Muscle layer of duodenum (tissue), 2 donors: ENCODE measurements around the gene RAI14.
"Not testable (repeated sequence)": the region's sequence is repeated elsewhere in the genome, so short reads cannot be mapped to it uniquely, and the experiment has no call there.

Source experiments
- H3K27ac ChIP-seq: one replicate; pipeline ENCODE4 v1.7.0; 2013; ENCODE audit warnings: mild to moderate bottlenecking, low read length
- H3K27me3 ChIP-seq: one replicate; pipeline ENCODE4 v1.7.0; 2013; ENCODE audit warnings: low read depth, mild to moderate bottlenecking, control low read depth, low read length
- H3K36me3 ChIP-seq, 2 donors: one replicate each; pipeline ENCODE4 v1.7.0; 2013; ENCODE audit warnings: low read length in 2 of 2, control low read depth in 1 of 2, mild to moderate bottlenecking in 1 of 2; ENCODE audit not compliant: insufficient read depth in 2 of 2, control insufficient read depth in 1 of 2
- H3K4me1 ChIP-seq, 2 donors: one replicate each; pipeline ENCODE4 v1.7.0; 2013; ENCODE audit warnings: low read length in 2 of 2, mild to moderate bottlenecking in 2 of 2, control low read depth in 1 of 2, moderate library complexity in 1 of 2; ENCODE audit not compliant: insufficient read depth in 2 of 2, control insufficient read depth in 1 of 2
- H3K4me3 ChIP-seq, 2 donors: one replicate each; pipeline ENCODE4 v1.7.0; 2013; ENCODE audit warnings: low read length in 2 of 2, low read depth in 1 of 2, mild to moderate bottlenecking in 1 of 2
- H3K9me3 ChIP-seq, 2 donors: one replicate each; pipeline ENCODE4 v1.7.0; 2013; ENCODE audit warnings: low read length in 2 of 2, control low read depth in 1 of 2, mild to moderate bottlenecking in 1 of 2; ENCODE audit not compliant: control insufficient read depth in 1 of 2
- donor health status: healthy.

The RAI14 gene

GRCh38 chr5:34783892-34784291 lies 127.8 kb downstream of the RAI14 start:
- H3K36me3 ChIP-seq, H3K27me3 ChIP-seq, H3K4me1 ChIP-seq, H3K4me3 ChIP-seq, H3K27ac ChIP-seq: not testable (repeated sequence)
- H3K9me3 ChIP-seq, result peaks cover 0 to 19% of the 10 kb centered on the region in 2 donors

DNA sequence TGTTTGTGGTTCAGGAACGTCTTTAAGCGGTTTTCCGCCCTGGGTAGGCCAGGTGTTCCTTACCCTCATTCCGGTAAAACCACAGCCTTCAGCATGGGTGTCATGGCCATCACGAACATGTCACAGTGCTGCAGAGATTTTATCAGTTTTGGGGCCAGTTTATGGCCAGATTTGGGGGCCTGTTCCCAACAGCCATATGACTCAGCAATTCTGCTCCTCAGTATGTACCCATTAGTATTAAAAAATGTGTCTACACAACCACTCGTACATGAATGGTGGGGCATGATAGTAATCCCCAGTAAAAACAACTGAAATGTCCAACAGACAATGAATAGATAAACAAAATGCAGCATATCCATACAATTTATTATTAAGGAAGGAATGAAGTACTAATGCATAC lies 130.9 kb downstream of the RAI14 start:
- Histone ChIP-seq H3K4me1 (peaks cover 0 to 12% of the 10 kb centered on the region in 2 donors), H3K27me3 (no peaks in the 10 kb centered on the region), H3K27ac (no peak overlapping the region), H3K9me3 (peaks cover 0 to 12% of the 10 kb centered on the region in 2 donors), H3K4me3 (no peak overlapping the region), H3K36me3 (no peaks in the 10 kb centered on the region)

DNA sequence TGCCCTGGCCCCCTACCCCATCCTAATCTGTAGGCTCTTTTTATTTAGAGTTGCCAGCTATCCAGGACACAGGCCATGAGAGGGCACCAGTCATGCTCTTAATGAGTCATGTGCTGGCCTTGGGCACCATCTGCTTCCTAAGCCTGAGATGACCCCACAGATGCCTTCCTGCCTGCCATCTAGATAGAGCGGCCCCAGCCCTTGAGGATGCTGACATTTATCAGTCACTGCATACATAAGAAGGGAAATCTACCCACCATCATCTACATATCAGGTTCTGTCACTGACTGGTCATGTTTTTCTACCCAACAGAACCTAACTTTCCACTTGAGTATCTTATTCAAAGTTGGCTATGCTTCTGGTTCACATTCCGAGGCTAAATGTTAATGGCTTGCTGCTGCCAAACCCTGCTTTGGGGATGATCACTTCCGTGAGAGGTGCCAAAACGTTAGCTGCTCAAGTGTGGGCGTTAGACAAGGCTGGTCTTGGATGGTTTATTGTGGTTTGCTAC lies 132.9 kb downstream of the RAI14 start:
- Histone ChIP-seq H3K36me3 (no peaks in the 10 kb centered on the region), H3K4me3 (no peak overlapping the region), H3K4me1 (peaks cover 0 to 12% of the 10 kb centered on the region in 2 donors), H3K27ac (no peak overlapping the region), H3K27me3 (no peaks in the 10 kb centered on the region), H3K9me3 (peaks cover 0 to 3% of the 10 kb centered on the region in 2 donors)

- Histone ChIP-seq H3K4me1 (peaks cover 0 to 12% of the 10 kb centered on the region in 2 donors), H3K4me3 (no peak overlapping the region), H3K27ac (no peak overlapping the region), H3K36me3 (no peaks in the 10 kb centered on the region), H3K27me3 (no peaks in the 10 kb centered on the region), H3K9me3 (peaks cover 0 to 3% of the 10 kb centered on the region in 2 donors)
These were observed 133.5 kb downstream of the RAI14 start for GRCh38 chr5:34789639-34790038.

GRCh38 chr5:34790069-34790468 lies 133.9 kb downstream of the RAI14 start:
- Histone ChIP-seq H3K4me3 (no peak overlapping the region), H3K4me1 (peaks cover 0 to 12% of the 10 kb centered on the region in 2 donors), H3K9me3 (peaks cover 0 to 3% of the 10 kb centered on the region in 2 donors), H3K36me3 (no peaks in the 10 kb centered on the region), H3K27me3 (no peaks in the 10 kb centered on the region), H3K27ac (no peak overlapping the region)

DNA sequence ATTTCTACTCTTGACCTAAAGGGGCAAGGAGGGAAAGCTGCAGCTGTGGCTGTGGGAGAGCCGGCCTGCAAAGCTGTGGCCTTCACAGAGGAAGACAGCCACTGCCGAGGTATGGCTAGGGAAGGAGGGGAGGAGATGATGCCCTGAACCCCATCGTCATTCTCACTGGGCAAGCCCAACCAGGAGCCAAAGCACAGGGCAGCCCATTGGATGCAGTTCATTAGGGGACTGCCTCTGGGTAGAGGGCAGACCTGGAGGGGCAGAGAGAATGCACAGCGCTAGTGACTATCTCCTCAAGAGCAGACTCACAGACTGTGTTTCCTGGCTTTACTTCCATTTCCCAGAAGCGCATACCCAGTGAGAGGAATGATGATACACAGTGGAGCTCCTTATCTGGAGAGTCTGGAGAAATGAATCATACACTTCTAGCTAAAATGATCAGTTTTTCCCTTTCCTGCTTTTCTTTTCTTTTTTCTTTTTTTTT lies 135.7 kb downstream of the RAI14 start:
- peaks cover 0 to 3% of the 10 kb centered on the region in 2 donors for H3K9me3 ChIP-seq
- no peak overlapping the region for H3K27ac ChIP-seq
- no peaks in the 10 kb centered on the region for H3K27me3 ChIP-seq
- H3K4me3 ChIP-seq, result no peak overlapping the region
- peaks cover 0 to 5% of the 10 kb centered on the region in 2 donors for H3K36me3 ChIP-seq
- H3K4me1 ChIP-seq, result peaks cover 0 to 12% of the 10 kb centered on the region in 2 donors

GRCh38 chr5:34802834-34803563 lies 146.9 kb downstream of the RAI14 start:
- peaks cover 0 to 36% of the 10 kb centered on the region in 2 donors for H3K36me3 ChIP-seq
- no peak overlapping the region for H3K4me3 ChIP-seq

DNA sequence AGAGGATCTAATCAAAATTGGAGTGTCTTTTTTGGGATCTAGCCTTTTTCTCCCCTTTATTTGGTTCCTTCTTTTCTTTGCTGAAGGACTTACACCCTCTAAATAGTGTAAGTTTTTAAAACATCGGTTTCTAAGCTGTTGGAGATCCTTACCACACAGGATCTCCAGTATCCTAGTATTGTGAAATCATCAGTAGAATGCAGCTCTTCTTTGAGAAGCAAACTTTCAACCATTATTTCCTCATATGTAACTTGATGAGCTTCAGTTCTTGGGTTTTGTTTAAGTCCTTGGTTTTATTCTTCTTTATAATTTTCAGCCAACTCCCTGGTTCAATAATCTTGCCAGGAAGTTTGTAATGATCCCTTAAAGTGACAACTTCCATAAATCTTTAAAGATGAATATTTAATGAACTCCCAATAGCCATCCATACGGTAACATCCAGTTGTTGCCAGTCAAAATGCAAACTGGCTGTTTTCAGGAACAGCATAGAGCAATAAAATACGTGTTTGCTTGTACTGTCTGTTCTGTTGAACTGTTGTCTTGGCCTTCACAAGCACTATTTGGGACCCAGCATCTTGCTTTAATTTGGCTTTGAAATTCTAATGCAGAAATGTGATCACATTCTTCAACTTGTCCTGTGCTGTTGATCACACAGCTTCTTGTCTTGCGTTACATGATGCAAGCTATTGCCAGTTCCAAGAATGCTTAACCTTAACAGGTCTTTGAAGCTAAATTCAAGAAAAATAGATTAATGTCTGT lies 148.0 kb downstream of the RAI14 start:
- H3K36me3 ChIP-seq, result peaks cover 0 to 28% of the 10 kb centered on the region in 2 donors

More at GRCh38 chr5:34802834-34803563, 146.9 kb downstream of the RAI14 start:
- H3K27ac ChIP-seq, result no peak overlapping the region
- H3K4me1 ChIP-seq, result no peaks in the 10 kb centered on the region
- no peaks in the 10 kb centered on the region for H3K27me3 ChIP-seq
- no peaks in the 10 kb centered on the region for H3K9me3 ChIP-seq

GRCh38 chr5:34804913-34805312 lies 148.8 kb downstream of the RAI14 start:
- Histone ChIP-seq H3K36me3 (peaks cover 0 to 25% of the 10 kb centered on the region in 2 donors), H3K27ac (no peak overlapping the region), H3K4me1 (no peaks in the 10 kb centered on the region), H3K4me3 (no peak overlapping the region), H3K9me3 (no peaks in the 10 kb centered on the region), H3K27me3 (no peaks in the 10 kb centered on the region)

More for the DNA sequence above, 148.0 kb downstream of the RAI14 start:
- Histone ChIP-seq H3K27ac (no peak overlapping the region), H3K9me3 (no peaks in the 10 kb centered on the region), H3K4me1 (no peaks in the 10 kb centered on the region), H3K27me3 (no peaks in the 10 kb centered on the region), H3K4me3 (no peak overlapping the region)

DNA sequence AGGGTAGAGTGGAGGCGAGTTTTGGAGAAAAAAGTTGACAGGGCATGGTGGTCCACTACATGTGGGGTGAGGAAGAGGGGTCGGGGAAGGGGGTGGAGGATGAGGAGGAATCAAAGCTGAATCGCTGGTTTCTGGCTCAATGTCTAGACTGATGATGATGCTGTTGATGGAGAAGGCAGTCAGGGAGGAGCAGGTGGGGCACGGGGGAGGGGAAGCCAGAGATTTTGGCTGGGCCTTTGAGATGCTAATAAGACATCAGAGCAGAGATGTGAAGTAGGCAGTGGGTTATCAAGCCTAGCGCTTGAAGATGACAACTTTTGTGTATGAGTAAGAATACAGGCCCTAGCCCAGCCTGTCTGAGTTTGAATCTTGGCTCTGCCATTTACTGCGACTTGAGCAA lies 150.4 kb downstream of the RAI14 start:
- H3K9me3 ChIP-seq, result no peaks in the 10 kb centered on the region
- no peaks in the 10 kb centered on the region for H3K27me3 ChIP-seq
- no peak overlapping the region for H3K27ac ChIP-seq
- H3K36me3 ChIP-seq, result peaks cover 0 to 22% of the 10 kb centered on the region in 2 donors
- H3K4me3 ChIP-seq, result no peak overlapping the region
- no peaks in the 10 kb centered on the region for H3K4me1 ChIP-seq

DNA sequence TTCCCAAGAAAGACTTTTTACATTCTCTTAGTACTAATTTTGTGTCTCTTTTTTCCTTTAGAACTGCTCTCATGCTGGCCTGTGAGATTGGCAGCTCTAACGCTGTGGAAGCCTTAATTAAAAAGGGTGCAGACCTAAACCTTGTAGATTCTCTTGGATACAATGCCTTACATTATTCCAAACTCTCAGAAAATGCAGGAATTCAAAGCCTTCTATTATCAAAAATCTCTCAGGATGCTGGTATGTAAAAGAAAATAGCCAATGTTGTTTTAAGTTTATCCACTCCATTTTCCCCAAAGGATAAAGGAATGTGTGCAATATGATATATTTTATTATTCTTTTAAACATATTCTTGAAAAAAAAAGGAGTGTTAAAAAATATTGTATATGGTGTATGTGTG lies 155.6 kb downstream of the RAI14 start:
- no peaks in the 10 kb centered on the region for H3K27me3 ChIP-seq

More for the DNA sequence above, 155.6 kb downstream of the RAI14 start:
- peaks cover 0 to 6% of the 10 kb centered on the region in 2 donors for H3K36me3 ChIP-seq
- H3K4me1 ChIP-seq, result no peaks in the 10 kb centered on the region
- no peaks in the 10 kb centered on the region for H3K9me3 ChIP-seq
- no peak overlapping the region for H3K4me3 ChIP-seq
- H3K27ac ChIP-seq, result no peak overlapping the region
